Esophagus squamous epithelium (tissue), 4 donors: ENCODE results near the gene NDUFS2.

Experiments used
- POLR2A ChIP-seq, 4 donors: fragments of 450-650 bp; IDR thresholded peaks; one replicate each; pipeline ENCODE4 v1.6.1; 2017; ENCODE audit warnings: antibody characterized with exemption in 4 of 4, mild to moderate bottlenecking in 4 of 4, moderate library complexity in 3 of 4
- TF ChIP-seq, protein P1 (sequence below), 6 experiments: fragments of 450-650 bp in 4 of 6; fragments of 200-600 bp in 2 of 6; sonication (generic) in 2 of 6; IDR thresholded peaks; one replicate each; pipeline ENCODE4 v1.5.1; 2016 to 2019; ENCODE audit warnings: antibody characterized with exemption in 6 of 6, mild to moderate bottlenecking in 4 of 6, moderate library complexity in 4 of 6

DNA sequence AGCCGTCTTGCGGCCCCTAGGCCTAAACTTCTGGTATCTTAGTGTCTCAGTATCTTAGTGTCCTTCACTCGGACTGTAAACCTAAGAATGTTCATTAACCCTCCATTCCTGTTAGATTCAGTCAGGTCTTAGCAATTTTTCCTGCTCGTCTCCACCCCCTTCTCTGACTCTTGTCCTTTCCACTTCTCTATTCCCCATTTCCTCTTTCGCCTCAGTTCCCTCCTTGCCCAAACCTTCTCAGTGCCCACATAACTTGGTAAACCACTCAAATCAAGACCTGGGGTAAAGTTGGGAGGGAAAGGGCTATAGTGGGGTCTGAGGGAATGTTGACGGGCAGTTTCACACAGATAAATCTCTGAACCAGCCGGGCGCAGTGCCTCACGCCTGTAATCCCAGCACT lies 12.2 kb downstream of the NDUFS2 start:
- TF ChIP-seq, protein P1, sequence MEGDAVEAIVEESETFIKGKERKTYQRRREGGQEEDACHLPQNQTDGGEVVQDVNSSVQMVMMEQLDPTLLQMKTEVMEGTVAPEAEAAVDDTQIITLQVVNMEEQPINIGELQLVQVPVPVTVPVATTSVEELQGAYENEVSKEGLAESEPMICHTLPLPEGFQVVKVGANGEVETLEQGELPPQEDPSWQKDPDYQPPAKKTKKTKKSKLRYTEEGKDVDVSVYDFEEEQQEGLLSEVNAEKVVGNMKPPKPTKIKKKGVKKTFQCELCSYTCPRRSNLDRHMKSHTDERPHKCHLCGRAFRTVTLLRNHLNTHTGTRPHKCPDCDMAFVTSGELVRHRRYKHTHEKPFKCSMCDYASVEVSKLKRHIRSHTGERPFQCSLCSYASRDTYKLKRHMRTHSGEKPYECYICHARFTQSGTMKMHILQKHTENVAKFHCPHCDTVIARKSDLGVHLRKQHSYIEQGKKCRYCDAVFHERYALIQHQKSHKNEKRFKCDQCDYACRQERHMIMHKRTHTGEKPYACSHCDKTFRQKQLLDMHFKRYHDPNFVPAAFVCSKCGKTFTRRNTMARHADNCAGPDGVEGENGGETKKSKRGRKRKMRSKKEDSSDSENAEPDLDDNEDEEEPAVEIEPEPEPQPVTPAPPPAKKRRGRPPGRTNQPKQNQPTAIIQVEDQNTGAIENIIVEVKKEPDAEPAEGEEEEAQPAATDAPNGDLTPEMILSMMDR (IDR thresholded peaks at IDR 0.05), result no peak
- no peak for TF ChIP-seq POLR2A (IDR thresholded peaks at IDR 0.05)
